Neural progenitor cell (in vitro differentiated cells): ENCODE measurements around the gene ZNRF1. TPM values are rescaled to one million over a fixed set of nuclear protein-coding genes. Genes with fewer than 3 reads are reported as not detected.

ENCODE experiments used
- DNase-seq: peaks from one replicate; pipeline ENCODE4 v3.0.0-alpha.2; 2016; ENCODE audit warnings: low spot score
- H2AFZ ChIP-seq: fragments of 200-600 bp; sonication (generic); replicated peaks from 2 replicates; pipeline ENCODE4 v1.6.1; 2016; ENCODE audit warnings: antibody characterized with exemption
- H3F3A ChIP-seq: fragments of 200-600 bp; sonication (generic); 2 replicates; pipeline ENCODE4 v1.6.1; 2016; ENCODE audit warnings: antibody characterized with exemption, low read depth
- H3K27ac ChIP-seq: fragments of 200-600 bp; sonication (generic); 2 replicates; pipeline ENCODE4 v1.5.1; 2016; ENCODE audit warnings: mild to moderate bottlenecking
- H3K27me3 ChIP-seq: fragments of 200-600 bp; sonication (generic); 2 replicates; pipeline ENCODE4 v1.6.1; 2016; ENCODE audit warnings: mild to moderate bottlenecking, moderate library complexity
- H3K36me3 ChIP-seq: fragments of 200-600 bp; sonication (generic); 2 replicates; pipeline ENCODE4 v1.5.1; 2016
- H3K4me1 ChIP-seq: fragments of 200-600 bp; sonication (generic); 2 replicates; pipeline ENCODE4 v1.6.1; 2016; ENCODE audit warnings: mixed run types
- H3K4me2 ChIP-seq: fragments of 200-600 bp; sonication (generic); 2 replicates; pipeline ENCODE4 v1.6.1; 2016
- H3K4me3 ChIP-seq: fragments of 200-600 bp; sonication (generic); 2 replicates; pipeline ENCODE4 v1.5.1; 2016
- H3K79me2 ChIP-seq: fragments of 200-600 bp; sonication (generic); 2 replicates; pipeline ENCODE4 v1.6.1; 2016; ENCODE audit warnings: low read depth
- H3K9ac ChIP-seq: fragments of 200-600 bp; sonication (generic); 2 replicates; pipeline ENCODE4 v1.6.1; 2016
- H3K9me3 ChIP-seq: fragments of 200-600 bp; sonication (generic); 2 replicates; pipeline ENCODE4 v1.5.1; 2016; ENCODE audit warnings: low read depth
- H4K20me1 ChIP-seq: fragments of 200-600 bp; sonication (generic); 2 replicates; pipeline ENCODE4 v1.6.1; 2016; ENCODE audit warnings: low read depth
- H3K27ac Mint-ChIP-seq: 3 replicates; pipeline ENCODE4 v1.8.0; 2021; ENCODE audit warnings: mixed read lengths
- H3K27me3 Mint-ChIP-seq: 2 replicates; pipeline ENCODE4 v1.8.0; 2022; ENCODE audit warnings: low read depth, mild to moderate bottlenecking, inconsistent platforms, moderate library complexity, mixed read lengths; ENCODE audit not compliant: insufficient read depth
- H3K36me3 Mint-ChIP-seq: 3 replicates; pipeline ENCODE4 v1.8.0; 2021; ENCODE audit warnings: mixed read lengths
- H3K4me1 Mint-ChIP-seq: 3 replicates; pipeline ENCODE4 v1.8.0; 2021; ENCODE audit warnings: mixed read lengths
- H3K4me3 Mint-ChIP-seq: 3 replicates; pipeline ENCODE4 v1.8.0; 2021; ENCODE audit warnings: mild to moderate bottlenecking, moderate library complexity, mixed read lengths
- H3K9me3 Mint-ChIP-seq: 3 replicates; pipeline ENCODE4 v1.8.0; 2020; ENCODE audit warnings: mixed read lengths
- CTCF ChIP-seq: fragments of 200-600 bp; sonication (generic); IDR thresholded peaks from 2 replicates; pipeline ENCODE4 v1.5.1; 2017; ENCODE audit warnings: antibody characterized with exemption, mild to moderate bottlenecking
- EZH2 ChIP-seq: fragments of 200-600 bp; sonication (generic); IDR thresholded peaks from 2 replicates; pipeline ENCODE4 v1.6.1; 2017; ENCODE audit warnings: antibody characterized with exemption, mild to moderate bottlenecking, moderate library complexity
- EZH2phosphoT487 ChIP-seq: fragments of 200-600 bp; sonication (generic); IDR thresholded peaks from 2 replicates; pipeline ENCODE4 v1.6.1; 2017; ENCODE audit warnings: antibody characterized with exemption
- total RNA-seq: library from RNA; depleted of rRNA; stranded (reverse); fragments of >200 nt; gene quantifications from 2 replicates; pipeline ENCODE4 v1.2.3, GENCODE V29; 2015; ENCODE audit warnings: low replicate concordance

ZNRF1 gene
- total RNA-seq, 1 donor from 2014 or later: 9.3 TPM

- Histone ChIP-seq H3K27ac (no peak overlapping the region), H3K27me3 (no peaks in the 10 kb centered on the region), H3K4me1 (peaks cover 17% of the 10 kb centered on the region), H3K4me2 (no peak overlapping the region), H3K36me3 (no peaks in the 10 kb centered on the region), H3K79me2 (peaks cover 100% of the 10 kb centered on the region), H3K4me3 (no peak overlapping the region), H3K9ac (no peak overlapping the region), H3F3A (peaks cover 9% of the 10 kb centered on the region), H3K9me3 (no peaks in the 10 kb centered on the region), H2AFZ (no peak overlapping the region), H4K20me1 (peaks cover 87% of the 10 kb centered on the region)
- Mint-ChIP-seq H3K27ac (no peak overlapping the region), H3K9me3 (peaks cover 8% of the 10 kb centered on the region), H3K4me1 (peaks cover 28% of the 10 kb centered on the region), H3K36me3 (peaks cover 38% of the 10 kb centered on the region), H3K4me3 (no peak overlapping the region), H3K27me3 (no peaks in the 10 kb centered on the region)
- TF ChIP-seq EZH2 (no peak), CTCF (no peak), EZH2phosphoT487 (no peak)
- DNase-seq: no peak
Observed at GRCh38 chr16:75004460-75004859, 5.6 kb downstream of the ZNRF1 start.

- Histone ChIP-seq H3K4me1 (peaks cover 10% of the 10 kb centered on the region), H3F3A (peaks cover under 1% of the 10 kb centered on the region), H3K36me3 (no peaks in the 10 kb centered on the region), H3K27me3 (no peaks in the 10 kb centered on the region), H3K4me2 (no peak overlapping the region), H4K20me1 (peaks cover 78% of the 10 kb centered on the region), H3K4me3 (no peak overlapping the region), H3K79me2 (peaks cover 100% of the 10 kb centered on the region), H2AFZ (no peak overlapping the region), H3K9ac (no peak overlapping the region), H3K27ac (no peak overlapping the region), H3K9me3 (no peaks in the 10 kb centered on the region)
- DNase-seq: no peak
- Mint-ChIP-seq H3K27ac (no peak overlapping the region), H3K4me1 (peaks cover 22% of the 10 kb centered on the region), H3K27me3 (no peaks in the 10 kb centered on the region), H3K4me3 (no peak overlapping the region), H3K36me3 (peaks cover 42% of the 10 kb centered on the region), H3K9me3 (peaks cover 11% of the 10 kb centered on the region)
- TF ChIP-seq EZH2 (no peak), CTCF (no peak), EZH2phosphoT487 (no peak)
Observed at GRCh38 chr16:75005697-75006096, 6.9 kb downstream of the ZNRF1 start.

GRCh38 chr16:75007443-75007842 lies 8.6 kb downstream of the ZNRF1 start:
- Histone ChIP-seq H3K4me2 (no peak overlapping the region), H3F3A (no peaks in the 10 kb centered on the region), H4K20me1 (peaks cover 74% of the 10 kb centered on the region), H3K9ac (no peak overlapping the region), H3K27ac (no peak overlapping the region), H3K36me3 (no peaks in the 10 kb centered on the region), H3K4me3 (no peak overlapping the region), H3K9me3 (no peaks in the 10 kb centered on the region), H3K4me1 (no peaks in the 10 kb centered on the region), H2AFZ (no peak overlapping the region), H3K27me3 (no peaks in the 10 kb centered on the region), H3K79me2 (peaks cover 100% of the 10 kb centered on the region)
- no peak overlapping the region for H3K27ac Mint-ChIP-seq
- H3K4me3 Mint-ChIP-seq: no peak overlapping the region
- DNase-seq: no peak
- peaks cover 43% of the 10 kb centered on the region for H3K36me3 Mint-ChIP-seq
- H3K9me3 Mint-ChIP-seq: peaks cover 11% of the 10 kb centered on the region
- TF ChIP-seq CTCF (no peak), EZH2 (no peak), EZH2phosphoT487 (no peak)
- no peaks in the 10 kb centered on the region for H3K27me3 Mint-ChIP-seq
- H3K4me1 Mint-ChIP-seq: peaks cover 16% of the 10 kb centered on the region

GRCh38 chr16:75010427-75010826 lies 11.6 kb downstream of the ZNRF1 start:
- peaks cover 48% of the 10 kb centered on the region for H4K20me1 ChIP-seq
- H3K27ac Mint-ChIP-seq: no peak overlapping the region
- no peak overlapping the region for H3K4me3 Mint-ChIP-seq
- peaks cover 14% of the 10 kb centered on the region for H3K9me3 Mint-ChIP-seq
- H3K4me2 ChIP-seq: no peak overlapping the region
- H3K9me3 ChIP-seq: no peaks in the 10 kb centered on the region
- H3K27ac ChIP-seq: no peak overlapping the region
- H2AFZ ChIP-seq: no peak overlapping the region
- no peaks in the 10 kb centered on the region for H3K4me1 ChIP-seq
- no peaks in the 10 kb centered on the region for H3K27me3 Mint-ChIP-seq
- DNase-seq: no peak
- no peaks in the 10 kb centered on the region for H3F3A ChIP-seq
- H3K79me2 ChIP-seq: peaks cover 100% of the 10 kb centered on the region
- H3K9ac ChIP-seq: no peak overlapping the region
- H3K36me3 ChIP-seq: no peaks in the 10 kb centered on the region
- peaks cover 36% of the 10 kb centered on the region for H3K36me3 Mint-ChIP-seq
- no peaks in the 10 kb centered on the region for H3K27me3 ChIP-seq
- no peak for TF ChIP-seq EZH2
- TF ChIP-seq CTCF: no peak
- TF ChIP-seq EZH2phosphoT487: no peak
- H3K4me1 Mint-ChIP-seq: peaks cover 14% of the 10 kb centered on the region
- H3K4me3 ChIP-seq: no peak overlapping the region
